Measurements from ENCODE around the gene GGT6. TPM values are rescaled to one million over a fixed set of nuclear protein-coding genes. Genes with fewer than 3 reads are reported as not detected.

Gene GGT6
- total RNA-seq, 1 donor from 2014 or later: not detected

DNA sequence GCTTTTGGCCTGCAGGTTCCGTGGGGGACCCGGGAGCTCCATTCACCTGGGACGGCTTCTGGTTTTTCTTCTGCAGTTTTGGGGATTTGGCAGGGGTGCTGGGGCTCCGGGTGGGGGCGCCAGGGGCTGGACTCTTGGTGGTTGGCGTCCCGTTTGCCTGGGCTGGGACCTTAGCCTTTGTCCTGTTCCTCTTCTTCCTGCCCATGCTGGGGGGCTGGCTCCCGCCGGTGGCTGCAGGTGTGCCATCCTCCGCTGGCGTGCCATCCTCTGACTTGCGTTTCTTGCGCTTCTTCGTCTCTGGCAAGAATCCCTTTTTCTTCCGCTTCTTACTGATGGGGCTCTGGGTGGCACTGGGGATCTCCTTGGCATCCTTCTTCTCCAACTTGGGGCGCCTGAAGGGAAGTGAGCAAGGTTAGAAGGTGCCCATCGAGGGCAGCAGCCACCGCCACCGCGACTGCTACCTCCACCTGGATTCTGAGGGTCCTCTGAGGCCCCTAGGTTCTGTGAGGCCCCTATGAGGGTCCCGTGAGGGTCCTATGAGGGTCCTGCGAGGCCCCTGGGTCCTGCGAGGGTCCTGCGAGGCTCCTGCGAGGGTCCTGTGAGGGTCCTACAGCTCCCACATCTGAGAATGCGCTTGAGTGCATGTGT lies 20.7 kb downstream of the GGT6 start:
- no peak for DNase-seq (ENCODE audit: low spot score)

- DNase-seq (ENCODE audit: low spot score): no peak
Measured at GRCh38 chr17:4539025-4539424, 21.4 kb downstream of the GGT6 start.

DNA sequence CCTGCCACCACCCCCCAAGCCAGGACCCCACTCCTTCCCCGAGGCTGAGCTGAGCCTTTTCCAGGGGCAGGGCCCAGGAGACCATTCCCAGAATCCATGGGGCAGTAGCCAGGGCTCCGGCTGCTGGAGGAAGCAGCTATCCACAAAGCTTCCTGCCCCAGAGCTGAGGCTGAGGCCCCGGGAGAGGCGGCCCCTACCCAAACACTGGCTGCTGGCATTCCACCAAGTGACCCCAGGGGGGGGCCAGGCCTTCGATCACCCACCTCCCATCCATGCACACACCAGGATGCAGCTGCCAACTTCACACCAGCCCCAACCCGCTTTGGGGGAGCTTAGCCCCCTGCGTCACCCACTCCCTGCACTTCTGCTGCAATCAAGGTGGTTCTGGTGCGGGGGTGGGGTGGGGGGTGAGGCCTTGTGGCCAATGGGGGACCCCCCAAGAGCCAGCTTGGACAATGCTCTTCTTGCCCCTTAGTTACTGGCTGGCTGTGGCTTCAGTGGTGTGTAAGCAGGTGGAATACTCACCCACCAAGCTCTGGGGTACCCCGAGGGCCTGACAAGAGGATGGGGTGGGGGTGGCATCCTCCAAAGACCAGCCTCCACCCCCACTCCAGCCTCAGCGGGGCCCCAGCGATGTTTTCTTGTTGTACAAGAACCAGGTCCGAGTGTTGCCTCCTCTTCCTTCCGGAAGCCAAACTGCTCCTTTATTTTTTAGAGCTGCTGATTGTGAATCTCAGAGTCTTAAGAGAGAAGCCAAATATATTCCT lies 22.0 kb downstream of the GGT6 start:
- DNase-seq (ENCODE audit: low spot score): no peak

- DNase-seq (ENCODE audit: low spot score): no peak
Measured at GRCh38 chr17:4537451-4538235, 22.7 kb downstream of the GGT6 start.

DNA sequence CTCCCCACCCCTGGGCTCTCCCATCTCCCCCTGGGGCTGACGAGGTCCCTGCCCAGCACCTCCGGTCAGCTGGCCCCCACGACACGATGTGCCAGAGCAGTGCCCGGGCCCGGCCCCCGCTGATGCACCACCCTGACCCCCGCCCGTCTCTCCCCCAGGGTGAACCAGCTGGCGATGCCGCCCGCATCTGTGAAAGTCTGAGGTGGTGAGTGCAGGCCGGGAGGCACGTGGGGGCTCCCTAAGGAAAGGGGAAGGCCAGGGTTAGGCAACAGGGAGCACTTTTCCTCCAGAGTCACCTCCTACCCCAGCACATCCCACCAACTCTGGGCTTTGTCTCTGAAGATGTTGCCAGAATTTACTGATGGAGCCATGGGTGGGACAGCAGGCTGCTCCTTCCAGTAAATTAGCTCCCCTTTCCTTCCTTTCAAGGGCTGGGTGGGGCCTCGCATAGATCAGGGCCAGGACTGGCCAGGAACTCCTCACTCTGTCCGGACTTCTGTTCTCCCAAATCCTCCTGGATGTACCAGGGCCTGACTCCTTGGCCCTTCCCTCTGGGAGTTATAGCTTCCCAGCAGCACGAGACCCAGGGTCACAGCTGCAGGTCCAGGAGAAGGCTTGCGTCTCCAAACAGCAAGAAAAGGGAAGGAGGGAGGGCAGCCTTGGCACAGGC lies 23.5 kb downstream of the GGT6 start:
- DNase-seq (ENCODE audit: low spot score): no peak

GRCh38 chr17:4536259-4536741 lies 24.1 kb downstream of the GGT6 start:
- DNase-seq (ENCODE audit: low spot score): no peak

- no peak for DNase-seq (ENCODE audit: low spot score)
Measured at GRCh38 chr17:4535667-4536258, 24.6 kb downstream of the GGT6 start.

DNA sequence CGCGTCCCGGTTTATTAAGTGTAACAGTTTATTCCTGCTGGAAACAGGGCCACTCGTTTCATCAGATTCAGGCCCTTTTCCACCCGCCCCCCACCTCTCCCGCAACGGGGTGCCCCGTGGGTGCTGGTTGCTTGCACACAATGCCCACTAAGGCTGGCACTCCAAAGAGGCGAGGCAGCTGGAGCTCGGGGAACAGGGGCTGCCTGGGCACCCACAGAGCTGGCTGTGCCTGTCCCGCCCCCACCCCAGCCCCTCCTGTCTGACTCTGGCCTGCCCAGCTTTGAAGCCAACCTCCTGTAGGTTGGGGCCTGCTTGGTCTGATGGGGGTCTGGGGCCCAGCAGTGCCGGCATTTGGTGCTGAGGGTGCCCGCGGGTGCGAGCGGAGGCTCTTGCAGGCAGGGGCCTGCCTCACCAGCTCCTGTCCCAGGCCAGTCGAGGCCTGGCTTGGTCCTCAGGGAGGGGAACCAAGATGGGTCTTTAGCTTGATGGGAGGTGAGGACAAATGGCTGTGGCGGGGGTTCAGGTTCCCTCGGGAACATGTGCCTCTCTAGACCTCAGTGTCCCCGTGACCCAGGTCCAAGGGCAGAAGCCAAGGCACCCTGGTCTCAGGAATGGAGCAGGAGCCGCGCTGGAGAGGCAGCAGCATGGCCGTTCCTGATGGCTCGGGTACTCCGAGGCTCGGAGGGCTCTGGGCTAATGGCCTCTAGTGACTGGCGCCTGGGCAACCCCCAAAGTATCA lies 25.3 kb downstream of the GGT6 start:
- DNase-seq (ENCODE audit: low spot score): no peak

DNA sequence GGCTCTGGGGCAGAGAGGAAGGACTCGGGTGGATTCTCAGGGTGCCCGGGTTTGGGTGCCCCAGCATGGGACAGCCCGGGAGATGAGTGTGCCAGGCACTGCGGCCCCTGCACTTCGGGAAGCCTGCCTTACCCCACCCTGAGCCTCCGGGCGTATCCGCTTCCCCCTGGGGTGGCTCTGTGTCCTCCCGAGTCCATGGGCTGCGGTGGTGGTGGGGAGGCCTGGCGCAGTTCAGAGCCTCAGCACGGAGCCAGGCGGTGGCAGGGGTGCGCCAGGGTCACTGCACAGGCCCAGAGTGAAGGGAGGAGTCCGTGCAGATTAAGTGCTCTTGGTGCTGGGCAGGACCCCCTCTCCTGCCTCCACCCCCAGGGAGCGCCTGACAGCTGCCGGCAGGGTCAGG lies 25.9 kb downstream of the GGT6 start:
- DNase-seq (ENCODE audit: low spot score): no peak

- DNase-seq (ENCODE audit: low spot score): no peak
Measured at GRCh38 chr17:4533523-4534504, 26.6 kb downstream of the GGT6 start.

DNA sequence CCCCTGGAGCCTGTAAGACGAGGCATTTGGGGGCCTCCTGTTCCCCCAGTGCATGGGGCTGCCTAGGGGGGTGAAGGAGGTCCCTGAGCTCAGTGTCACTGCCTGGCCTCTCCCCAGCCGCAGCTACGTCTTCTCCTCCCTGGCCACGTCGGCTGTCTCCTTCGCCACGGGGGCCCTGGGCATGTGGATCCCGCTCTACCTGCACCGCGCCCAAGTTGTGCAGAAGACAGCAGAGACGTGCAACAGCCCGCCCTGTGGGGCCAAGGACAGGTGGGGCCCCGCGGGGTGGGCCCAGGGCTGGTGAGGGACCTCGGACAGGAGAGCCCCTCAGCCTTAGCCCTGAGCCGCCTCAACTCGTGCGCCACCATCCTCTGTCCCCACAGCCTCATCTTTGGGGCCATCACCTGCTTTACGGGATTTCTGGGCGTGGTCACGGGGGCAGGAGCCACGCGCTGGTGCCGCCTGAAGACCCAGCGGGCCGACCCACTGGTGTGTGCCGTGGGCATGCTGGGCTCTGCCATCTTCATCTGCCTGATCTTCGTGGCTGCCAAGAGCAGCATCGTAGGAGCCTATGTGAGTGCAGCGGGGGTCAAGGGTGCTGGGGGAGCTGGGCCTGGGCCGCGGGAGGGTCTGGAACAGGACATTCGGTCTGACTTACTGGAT lies 27.4 kb downstream of the GGT6 start:
- no peak for DNase-seq (ENCODE audit: low spot score)

- DNase-seq (ENCODE audit: low spot score): no peak
Measured at GRCh38 chr17:4531988-4532736, 28.2 kb downstream of the GGT6 start.

DNA sequence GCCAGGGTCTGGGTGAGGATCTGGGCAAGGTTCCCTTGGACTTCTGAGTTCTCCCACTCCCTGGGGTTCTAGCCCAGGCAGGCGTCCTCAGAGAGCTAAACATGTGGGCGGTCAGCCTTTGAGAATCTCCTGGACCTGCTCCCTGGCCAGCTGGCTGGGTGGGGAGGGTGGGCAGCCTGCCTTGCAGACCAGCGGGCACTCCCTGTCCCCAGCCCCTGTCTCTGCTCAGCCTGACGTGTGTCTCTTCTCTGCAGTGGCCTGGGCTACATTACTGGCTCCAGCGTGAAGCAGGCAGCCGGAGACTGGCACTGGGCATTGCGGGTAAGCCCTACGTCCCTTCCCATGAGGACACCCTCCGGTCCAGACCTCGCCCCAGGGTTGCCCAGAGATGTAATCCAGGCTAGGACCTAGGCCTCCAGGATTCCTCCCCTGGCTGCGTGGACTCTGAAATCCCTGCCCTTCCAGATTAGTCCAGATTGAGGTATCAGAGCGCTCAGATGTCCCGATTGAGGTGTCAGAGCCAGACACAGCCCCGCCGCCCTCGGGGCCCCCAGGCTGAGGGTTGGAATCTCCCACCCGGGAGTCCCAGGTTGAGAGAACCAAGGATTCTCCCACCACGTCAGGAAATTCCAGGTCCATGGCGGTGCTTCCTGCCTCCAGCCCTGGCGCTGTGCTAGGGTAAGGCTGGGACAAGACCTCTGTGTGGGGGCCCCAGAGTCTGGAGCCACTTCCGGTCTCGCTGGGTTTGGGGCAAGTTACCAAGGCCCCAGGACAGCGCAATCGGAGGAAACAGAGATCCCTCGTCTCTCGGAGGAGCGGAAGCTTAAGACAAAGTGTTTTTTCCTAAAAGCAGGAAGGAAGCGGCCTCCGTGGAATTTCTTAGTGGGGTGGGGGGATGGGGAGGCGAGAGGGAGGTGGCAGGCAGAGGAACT lies 29.3 kb downstream of the GGT6 start:
- DNase-seq (ENCODE audit: low spot score): no peak

DNA sequence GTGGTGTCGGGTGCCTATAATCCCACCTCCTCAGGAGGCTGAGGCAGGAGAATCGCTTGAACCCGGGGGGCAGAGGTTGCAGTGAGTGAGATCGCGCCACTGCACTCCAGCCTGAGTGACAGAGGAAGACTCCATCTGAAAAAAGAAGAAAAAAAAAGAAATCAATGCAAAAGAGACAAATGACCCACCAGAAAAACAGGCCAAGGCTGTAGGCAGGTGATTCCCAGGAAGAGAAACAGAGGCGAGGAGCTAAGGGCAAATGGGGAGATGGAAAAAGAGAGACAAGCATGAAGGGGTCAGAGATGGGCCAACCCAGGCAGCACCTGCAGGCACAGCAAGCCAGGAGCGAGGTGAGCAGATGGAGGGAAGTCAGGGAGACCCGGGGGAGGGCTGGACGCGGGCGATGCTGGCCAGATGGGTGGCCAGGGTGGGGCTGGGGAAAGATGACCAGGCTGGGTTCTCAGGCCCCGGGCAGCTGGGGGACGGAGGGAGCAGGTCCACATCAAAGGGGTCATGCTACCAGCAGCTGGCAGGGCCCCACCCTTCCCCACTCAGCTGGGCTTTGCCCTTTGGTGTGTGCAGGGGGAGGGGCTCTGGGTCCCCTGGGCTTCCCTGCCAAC lies 30.7 kb downstream of the GGT6 start:
- DNase-seq (ENCODE audit: low spot score): no peak

GRCh38 chr17:4527566-4528125 lies 32.7 kb downstream of the GGT6 start:
- DNase-seq (ENCODE audit: low spot score): no peak

DNA sequence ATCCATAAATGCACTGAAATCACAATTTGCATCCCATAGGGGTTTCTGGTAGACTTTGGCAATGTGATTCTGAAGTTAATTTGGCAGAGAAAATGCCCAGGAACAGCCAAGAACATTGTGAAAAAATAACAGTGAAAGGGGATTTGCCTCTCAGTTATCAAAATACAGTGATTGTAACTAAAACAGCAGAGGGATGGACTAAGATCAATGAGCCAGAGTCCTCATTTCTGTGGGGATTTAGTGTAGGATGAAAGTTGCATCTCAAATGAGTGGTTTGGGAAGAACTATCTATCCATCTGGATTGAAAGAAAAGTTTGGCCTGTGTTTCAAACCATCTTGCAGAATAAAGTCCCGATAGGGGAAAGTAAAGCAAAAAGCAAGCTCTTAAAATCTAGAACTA lies 33.2 kb downstream of the GGT6 start:
- no peak for DNase-seq (ENCODE audit: low spot score)

Measured in mesenteric fat pad (tissue), 1 donor.